SH-SY5Y (cell line): ENCODE data around the gene PVALEF.

Source experiments
- GATA2 ChIP-seq: IDR thresholded peaks from 2 replicates; pipeline ENCODE4 v1.6.1; 2011; ENCODE audit warnings: mild to moderate bottlenecking, low read depth, low read length
- GATA3 ChIP-seq: IDR thresholded peaks from 2 replicates; pipeline ENCODE4 v1.6.1; 2011; ENCODE audit warnings: low read depth, mild to moderate bottlenecking, low read length, moderate library complexity

GRCh38 chr17:81209141-81209540, 43.8 kb downstream of the PVALEF start:
- no peak for TF ChIP-seq GATA2
- TF ChIP-seq GATA3: no peak
